Psoas muscle (tissue), 8 donors: ENCODE measurements around the gene EPB41L1. TPM values are rescaled to one million over a fixed set of nuclear protein-coding genes. Genes with fewer than 3 reads are reported as not detected.

Experiments used
- ATAC-seq, 4 donors: fragments of 200-7000 bp; cut with Tn5 transposase; one replicate each; pipeline ENCODE4 v1.9.1; 2020; ENCODE audit warnings: moderate library complexity in 3 of 4, mild to moderate bottlenecking in 2 of 4
- DNase-seq, 2 donors: peaks; one replicate each; pipeline ENCODE4 v3.0.0-alpha.2; 2020
- H3K27ac ChIP-seq: fragments of 200-600 bp; one replicate; pipeline ENCODE4 v1.8.0; 2022
- H3K27me3 ChIP-seq, 3 donors: fragments of 200-600 bp in 1 of 3; one replicate each; pipeline versions ENCODE4 v1.6.1 to v1.8.0; 2013 to 2022; ENCODE audit warnings: low read length in 2 of 3, mild to moderate bottlenecking in 2 of 3, moderate library complexity in 1 of 3; ENCODE audit not compliant: insufficient read depth in 3 of 3
- H3K36me3 ChIP-seq, 2 donors: fragments of 200-600 bp in 1 of 2; one replicate each; pipeline versions ENCODE4 v1.6.1 to v1.8.0; 2013 to 2022; ENCODE audit warnings: low read depth in 1 of 2, mild to moderate bottlenecking in 1 of 2, moderate library complexity in 1 of 2; ENCODE audit not compliant: insufficient read depth in 1 of 2
- H3K4me1 ChIP-seq: fragments of 200-600 bp; one replicate; pipeline ENCODE4 v1.8.0; 2022
- H3K4me3 ChIP-seq: fragments of 200-600 bp; one replicate; pipeline ENCODE4 v1.8.0; 2022; ENCODE audit warnings: mild to moderate bottlenecking
- H3K9me3 ChIP-seq: fragments of 200-600 bp; one replicate; pipeline ENCODE4 v1.8.0; 2022
- WGBS, 3 donors: extraction: QIAGEN DNeasy Blood & Tissue Kit; methylation state at CpG; one replicate each; pipeline versions ENCODE4 v1.1.6 to v1.1.7; 2013; 5-methylcytosine and 5-hydroxymethylcytosine counted together
- intact Hi-C, 2 donors: fragments of 100-400 bp; cut with DNase I; formaldehyde crosslinking; loops; one replicate each; pipeline versions ENCODE4 v1.11.0 to v1.14.2; 2022
- polyA plus RNA-seq, 3 donors: library from polyadenylated mRNA; stranded (reverse); fragments of 200-250 nt; gene quantifications; one replicate each; pipeline ENCODE4 v1.2.3, GENCODE V29; 2013
- total RNA-seq, 4 donors: library from RNA; stranded (reverse); fragmentation: NEBNext Ultra II Directional in 2 of 4; extraction: Animal tissue kit (Norgen Biotek cat#: 25700) in 2 of 4; gene quantifications; one replicate each; pipeline versions ENCODE4 v1.2.1 to v1.2.4, GENCODE V29; 2021 to 2023
- TF ChIP-seq, protein P1 (sequence below): fragments of 200-600 bp; IDR thresholded peaks from one replicate; pipeline ENCODE4 v1.8.0; 2022; ENCODE audit warnings: antibody characterized with exemption
- donor health status: healthy with polysubstance abuse.
- donor health status: DM: no; HTN: no; CAD: no; lungs with moderate emphysema.
- donor health status: Bipolar disorder and iron deficiency.
- donor health status: healthy.
- donor health status: DM: yes; HTN: yes; CAD: no.
- donor health status: DM: no; HTN: no; CAD: no.
- donor health status: DM: no; HTN: no; CAD: no.
- donor health status: DM: yes; HTN: yes; CAD: no.

The EPB41L1 gene
- total and polyA plus RNA-seq, 7 donors: 4.2 to 24.1 (median 9.1) TPM

DNA sequence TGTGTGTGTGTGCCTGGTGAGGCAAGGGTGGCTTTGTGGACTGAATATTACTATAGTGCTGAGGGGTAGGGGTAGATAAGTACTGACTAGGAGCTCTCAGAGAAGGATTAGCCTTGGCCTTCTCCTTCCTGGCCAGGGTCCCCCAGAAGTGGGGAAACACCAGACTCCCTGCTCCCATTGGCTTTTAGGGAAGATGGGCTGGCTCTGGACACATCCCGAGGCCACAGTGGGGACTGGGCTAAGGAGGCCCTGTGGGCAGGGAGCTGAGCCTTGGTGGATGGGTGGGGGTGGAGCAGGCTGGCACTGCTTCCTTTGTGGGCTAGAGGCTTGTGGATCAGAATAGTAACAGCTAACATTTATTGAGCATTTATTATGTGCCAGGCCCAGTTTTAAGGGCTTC, 3.1 kb downstream of the EPB41L1 start:
- WGBS, 3 donors: 80 to 100% (median 85%) methylated on average over 1 of the region's 1 CpG
- DNase-seq: peak in 1 of 2 donors; percentile 17
- no peak overlapping the region for H3K27ac ChIP-seq
- H3K4me3 ChIP-seq: no peak overlapping the region
- no peaks in the 10 kb centered on the region for H3K36me3 ChIP-seq
- no peaks in the 10 kb centered on the region for H3K9me3 ChIP-seq
- peaks cover 6% of the 10 kb centered on the region for H3K4me1 ChIP-seq
- ATAC-seq: no peak
- no peaks in the 10 kb centered on the region for H3K27me3 ChIP-seq
- intact Hi-C loops: loop anchor here (5.0 kb wide), 2 partner anchors 40 to 285 kb away; no protein-coding TSS in a partner anchor
- TF ChIP-seq, protein P1, sequence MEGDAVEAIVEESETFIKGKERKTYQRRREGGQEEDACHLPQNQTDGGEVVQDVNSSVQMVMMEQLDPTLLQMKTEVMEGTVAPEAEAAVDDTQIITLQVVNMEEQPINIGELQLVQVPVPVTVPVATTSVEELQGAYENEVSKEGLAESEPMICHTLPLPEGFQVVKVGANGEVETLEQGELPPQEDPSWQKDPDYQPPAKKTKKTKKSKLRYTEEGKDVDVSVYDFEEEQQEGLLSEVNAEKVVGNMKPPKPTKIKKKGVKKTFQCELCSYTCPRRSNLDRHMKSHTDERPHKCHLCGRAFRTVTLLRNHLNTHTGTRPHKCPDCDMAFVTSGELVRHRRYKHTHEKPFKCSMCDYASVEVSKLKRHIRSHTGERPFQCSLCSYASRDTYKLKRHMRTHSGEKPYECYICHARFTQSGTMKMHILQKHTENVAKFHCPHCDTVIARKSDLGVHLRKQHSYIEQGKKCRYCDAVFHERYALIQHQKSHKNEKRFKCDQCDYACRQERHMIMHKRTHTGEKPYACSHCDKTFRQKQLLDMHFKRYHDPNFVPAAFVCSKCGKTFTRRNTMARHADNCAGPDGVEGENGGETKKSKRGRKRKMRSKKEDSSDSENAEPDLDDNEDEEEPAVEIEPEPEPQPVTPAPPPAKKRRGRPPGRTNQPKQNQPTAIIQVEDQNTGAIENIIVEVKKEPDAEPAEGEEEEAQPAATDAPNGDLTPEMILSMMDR: no peak

- no peak overlapping the region for H3K4me3 ChIP-seq
- TF ChIP-seq, protein P1: no peak
- peaks cover 6% of the 10 kb centered on the region for H3K4me1 ChIP-seq
- DNase-seq (no peak), ATAC-seq (no peak)
- intact Hi-C loops: loop anchor here (5.0 kb wide), 2 partner anchors 39 to 284 kb away; no protein-coding TSS in a partner anchor
- H3K9me3 ChIP-seq: no peaks in the 10 kb centered on the region
- 80 to 88% (median 82%) methylated on average over 9 of the region's 9 CpGs for WGBS, 3 donors
- no peaks in the 10 kb centered on the region for H3K27me3 ChIP-seq
- no peak overlapping the region for H3K27ac ChIP-seq
- H3K36me3 ChIP-seq: no peaks in the 10 kb centered on the region
These were observed 3.7 kb downstream of the EPB41L1 start for GRCh38 chr20:36158160-36158741.

- Histone ChIP-seq H3K36me3 (no peaks in the 10 kb centered on the region), H3K27me3 (no peaks in the 10 kb centered on the region), H3K9me3 (no peaks in the 10 kb centered on the region), H3K4me3 (no peak overlapping the region), H3K4me1 (peaks cover 4% of the 10 kb centered on the region), H3K27ac (no peak overlapping the region)
- intact Hi-C loops: loop anchor here (5.0 kb wide), 2 partner anchors 37 to 282 kb away; no protein-coding TSS in a partner anchor
- ATAC-seq (no peak), DNase-seq (no peak)
- TF ChIP-seq, protein P1: no peak
These were observed 5.3 kb downstream of the EPB41L1 start for GRCh38 chr20:36159833-36160232.

GRCh38 chr20:36162272-36162966, 7.9 kb downstream of the EPB41L1 start:
- DNase-seq: no peak
- peak in 1 of 4 donors; percentile 46 for ATAC-seq
- TF ChIP-seq, protein P1: no peak
- H3K9me3 ChIP-seq: no peaks in the 10 kb centered on the region
- H3K36me3 ChIP-seq: no peaks in the 10 kb centered on the region
- H3K27ac ChIP-seq: no peak overlapping the region
- H3K4me3 ChIP-seq: no peak overlapping the region
- 38 to 44% (median 44%) methylated on average over 14 of the region's 14 CpGs for WGBS, 3 donors
- H3K4me1 ChIP-seq: no peaks in the 10 kb centered on the region
- H3K27me3 ChIP-seq: no peaks in the 10 kb centered on the region
- intact Hi-C loops: no loop called here
